ENCODE measurements around the gene ERVFRD-1.
"Not testable (repeated sequence)": the region's sequence is repeated elsewhere in the genome, so short reads cannot be mapped to it uniquely, and the experiment has no call there.

The ERVFRD-1 gene

GRCh38 chr6:11128608-11129007, 17.1 kb upstream of the ERVFRD-1 start:
- peak in 1 of 14 donors; percentile 9 for DNase-seq

GRCh38 chr6:11126876-11127275, 15.4 kb upstream of the ERVFRD-1 start:
- DNase-seq: no peak

- DNase-seq: no peak
Measured at GRCh38 chr6:11123978-11124377, 12.5 kb upstream of the ERVFRD-1 start.

GRCh38 chr6:11122380-11122779, 10.9 kb upstream of the ERVFRD-1 start:
- DNase-seq: no peak

- no peak for DNase-seq
Measured at GRCh38 chr6:11121851-11122250, 10.3 kb upstream of the ERVFRD-1 start.

GRCh38 chr6:11120271-11121005, 8.9 kb upstream of the ERVFRD-1 start:
- no peak for DNase-seq

- not testable (repeated sequence) for DNase-seq
Measured at GRCh38 chr6:11115808-11116536, 4.4 kb upstream of the ERVFRD-1 start.

- peak in 1 of 14 donors; percentile 8 for DNase-seq
Measured at GRCh38 chr6:11113038-11113437, 1.5 kb upstream of the ERVFRD-1 start.

- DNase-seq: no peak
Measured at GRCh38 chr6:11111769-11112437, 378 bp upstream of the ERVFRD-1 start.

GRCh38 chr6:11108726-11109125, 2.8 kb downstream of the ERVFRD-1 start:
- DNase-seq: no peak

GRCh38 chr6:11103065-11103464, 8.5 kb downstream of the ERVFRD-1 start:
- DNase-seq: no peak

GRCh38 chr6:11101417-11101816, 10.1 kb downstream of the ERVFRD-1 start:
- DNase-seq: no peak

- no peak for DNase-seq
Measured at GRCh38 chr6:11098004-11098403, 13.5 kb downstream of the ERVFRD-1 start.

GRCh38 chr6:11097476-11097875, 14.0 kb downstream of the ERVFRD-1 start:
- DNase-seq: no peak

GRCh38 chr6:11096109-11096508, 15.4 kb downstream of the ERVFRD-1 start:
- DNase-seq: peak in 1 of 14 donors; percentile 38

- DNase-seq: no peak
Measured at GRCh38 chr6:11094941-11095340, 16.6 kb downstream of the ERVFRD-1 start.

- DNase-seq: peak in 10 of 14 donors; percentile 22 to 62 (median 42)
Measured at GRCh38 chr6:11094411-11094851, 17.1 kb downstream of the ERVFRD-1 start.

- peak; percentile 85 to 97 (median 94) for DNase-seq
Measured at GRCh38 chr6:11093626-11094410, 17.7 kb downstream of the ERVFRD-1 start, which contains the start of gene SMIM13. Gene SMIM13, plus strand, starts transcription at chr6:11093834. Its CDS starts 480 bp downstream, at chr6:11094314.

GRCh38 chr6:11093376-11093625, 18.2 kb downstream of the ERVFRD-1 start:
- DNase-seq: no peak

- DNase-seq: peak in 1 of 14 donors; percentile 49
Measured at GRCh38 chr6:11092668-11093375, 18.7 kb downstream of the ERVFRD-1 start.

GRCh38 chr6:11091141-11091540, 20.4 kb downstream of the ERVFRD-1 start:
- not testable (repeated sequence) for DNase-seq

- no peak for DNase-seq
Measured at GRCh38 chr6:11089695-11090094, 21.8 kb downstream of the ERVFRD-1 start.

Measured in C1 segment of cervical spinal cord (tissue), 14 donors.